H9 (cell line): ENCODE results near the gene SATB2. TPM values are rescaled to one million over a fixed set of nuclear protein-coding genes. Genes with fewer than 3 reads are reported as not detected.

ENCODE experiments used
- DNase-seq: peaks from one replicate; pipeline ENCODE4 v3.0.0-alpha.2; 2017
- H2AFZ ChIP-seq: one replicate; pipeline ENCODE4 v1.6.1; 2013; ENCODE audit warnings: mild to moderate bottlenecking, low read length, control low read depth, moderate library complexity
- H2AK5ac ChIP-seq: 2 replicates; pipeline ENCODE4 v1.6.1; 2013; ENCODE audit warnings: low read length, control low read depth, mixed read lengths; ENCODE audit not compliant: insufficient read length
- H2BK120ac ChIP-seq: one replicate; pipeline ENCODE4 v1.6.1; 2013; ENCODE audit warnings: low read depth, mild to moderate bottlenecking, low read length, control low read depth, inconsistent platforms; ENCODE audit not compliant: poor library complexity, severe bottlenecking
- H2BK12ac ChIP-seq: 2 replicates; pipeline ENCODE4 v1.6.1; 2013; ENCODE audit warnings: low read length, control low read depth, mixed read lengths, low read depth; ENCODE audit not compliant: insufficient read length
- H2BK15ac ChIP-seq: 2 replicates; pipeline ENCODE4 v1.6.1; 2013; ENCODE audit warnings: low read depth, low read length, control low read depth
- H2BK20ac ChIP-seq: one replicate; pipeline ENCODE4 v1.6.1; 2013; ENCODE audit warnings: low read depth, mild to moderate bottlenecking, low read length, control low read depth, inconsistent platforms; ENCODE audit not compliant: poor library complexity, severe bottlenecking
- H2BK5ac ChIP-seq: 2 replicates; pipeline ENCODE4 v1.6.1; 2013; ENCODE audit warnings: low read length, control low read depth, mixed read lengths; ENCODE audit not compliant: insufficient read length
- H3K14ac ChIP-seq: 2 replicates; pipeline ENCODE4 v1.6.1; 2013; ENCODE audit warnings: low read length, control low read depth; ENCODE audit not compliant: insufficient read depth
- H3K18ac ChIP-seq: 2 replicates; pipeline ENCODE4 v1.6.1; 2013; ENCODE audit warnings: low read depth, mild to moderate bottlenecking, mixed read lengths, low read length, control low read depth; ENCODE audit not compliant: insufficient read length
- H3K23ac ChIP-seq: 2 replicates; pipeline ENCODE4 v1.6.1; 2013; ENCODE audit warnings: low read length, control low read depth, mixed read lengths, low read depth; ENCODE audit not compliant: insufficient read length
- H3K23me2 ChIP-seq: 2 replicates; pipeline ENCODE4 v1.6.1; 2013; ENCODE audit warnings: low read depth, mild to moderate bottlenecking, mixed read lengths, low read length, control low read depth; ENCODE audit not compliant: insufficient read length, poor library complexity, severe bottlenecking
- H3K27ac ChIP-seq: 2 replicates; pipeline ENCODE4 v1.5.1; 2013; ENCODE audit warnings: low read length, control low read depth, mixed read lengths, low read depth; ENCODE audit not compliant: insufficient read length
- H3K27me3 ChIP-seq: 2 replicates; pipeline ENCODE4 v1.6.1; 2013; ENCODE audit warnings: low read length, control low read depth, inconsistent platforms; ENCODE audit not compliant: insufficient read depth
- H3K4ac ChIP-seq: 2 replicates; pipeline ENCODE4 v1.6.1; 2013; ENCODE audit warnings: low read depth, mild to moderate bottlenecking, control low read depth, inconsistent platforms, low read length, moderate library complexity
- H3K4me1 ChIP-seq: 2 replicates; pipeline ENCODE4 v1.6.1; 2013; ENCODE audit warnings: low read length, control low read depth, inconsistent platforms; ENCODE audit not compliant: insufficient read depth
- H3K4me2 ChIP-seq: 2 replicates; pipeline ENCODE4 v1.6.1; 2013; ENCODE audit warnings: low read length, control low read depth, mixed read lengths; ENCODE audit not compliant: insufficient read length, insufficient read depth
- H3K56ac ChIP-seq: 2 replicates; pipeline ENCODE4 v1.6.1; 2013; ENCODE audit warnings: low read depth, mild to moderate bottlenecking, mixed read lengths, low read length, control low read depth; ENCODE audit not compliant: insufficient read length
- H3K79me1 ChIP-seq: 2 replicates; pipeline ENCODE4 v1.6.1; 2013; ENCODE audit warnings: low read depth, mild to moderate bottlenecking, moderate library complexity, low read length, control low read depth, inconsistent platforms; ENCODE audit not compliant: insufficient read depth, poor library complexity, severe bottlenecking
- H3K79me2 ChIP-seq: 2 replicates; pipeline ENCODE4 v1.6.1; 2013; ENCODE audit warnings: low read length, control low read depth, inconsistent platforms; ENCODE audit not compliant: insufficient read depth
- H3K9ac ChIP-seq: 2 replicates; pipeline ENCODE4 v1.6.1; 2013; ENCODE audit warnings: low read length, control low read depth, mixed read lengths; ENCODE audit not compliant: insufficient read length; ENCODE audit errors: extremely low read depth
- H3K9me3 ChIP-seq: one replicate; pipeline ENCODE4 v1.6.1; 2013; ENCODE audit warnings: low read depth, low read length, inconsistent platforms; ENCODE audit not compliant: control insufficient read depth
- H3T11ph ChIP-seq: one replicate; pipeline ENCODE4 v1.6.1; 2013; ENCODE audit warnings: mild to moderate bottlenecking, low read length, control low read depth, inconsistent platforms
- H4K20me1 ChIP-seq: one replicate; pipeline ENCODE4 v1.6.1; 2013; ENCODE audit not compliant: control insufficient read depth, insufficient read length, insufficient read depth
- H4K5ac ChIP-seq: 2 replicates; pipeline ENCODE4 v1.6.1; 2013; ENCODE audit warnings: low read depth, mild to moderate bottlenecking, mixed read lengths, low read length, control low read depth; ENCODE audit not compliant: insufficient read length
- H4K8ac ChIP-seq: replicated peaks from 2 replicates; pipeline ENCODE4 v1.6.1; 2013; ENCODE audit warnings: low read length, control low read depth, mixed read lengths, low read depth; ENCODE audit not compliant: insufficient read length
- H4K91ac ChIP-seq: 2 replicates; pipeline ENCODE4 v1.6.1; 2013; ENCODE audit warnings: low read depth, mild to moderate bottlenecking, moderate library complexity, mixed read lengths, low read length, control low read depth; ENCODE audit not compliant: insufficient read length
- H3K27ac Mint-ChIP-seq, 3 experiments: 2 replicates in 2 of 3; 3 replicates in 1 of 3; pipeline ENCODE4 v1.8.0; 2020 to 2021; ENCODE audit warnings: mixed read lengths in 3 of 3, mild to moderate bottlenecking in 1 of 3, moderate library complexity in 1 of 3
- H3K27me3 Mint-ChIP-seq: 2 replicates; pipeline ENCODE4 v1.8.0; 2021; ENCODE audit warnings: low read depth, mild to moderate bottlenecking, moderate library complexity, mixed read lengths
- H3K36me3 Mint-ChIP-seq, 3 experiments: 2 replicates in 2 of 3; 3 replicates in 1 of 3; pipeline ENCODE4 v1.8.0; 2020 to 2021; ENCODE audit warnings: low read depth in 3 of 3, mixed read lengths in 3 of 3; ENCODE audit not compliant: insufficient read depth in 1 of 3
- H3K4me1 Mint-ChIP-seq, 2 experiments: 2 replicates each; pipeline ENCODE4 v1.8.0; 2020; ENCODE audit warnings: mixed read lengths in 2 of 2
- H3K4me3 Mint-ChIP-seq, 2 experiments: 2 replicates in 1 of 2; 3 replicates in 1 of 2; pipeline ENCODE4 v1.8.0; 2020 to 2021; ENCODE audit warnings: mild to moderate bottlenecking in 2 of 2, mixed read lengths in 2 of 2, moderate library complexity in 1 of 2
- H3K9me3 Mint-ChIP-seq, 2 experiments: 2 replicates in 1 of 2; 3 replicates in 1 of 2; pipeline ENCODE4 v1.8.0; 2020; ENCODE audit warnings: mild to moderate bottlenecking in 2 of 2, mixed read lengths in 2 of 2, moderate library complexity in 1 of 2
- total RNA-seq: library from RNA; stranded (reverse); gene quantifications from 2 replicates; pipeline ENCODE4 v1.2.1, GENCODE V29; 2021
- TF ChIP-seq, protein P1 (sequence below): fragments of 200-600 bp; sonication (generic); conservative IDR thresholded peaks from 3 replicates; pipeline ENCODE4 v1.8.0; 2021; ENCODE audit warnings: antibody characterized with exemption, mild to moderate bottlenecking

Gene SATB2
- total RNA-seq, 1 experiment from 2014 or later = 23.8 TPM

- Histone ChIP-seq H4K8ac (no peak overlapping the region), H2BK120ac (no peak overlapping the region), H3K79me2 (no peaks in the 10 kb centered on the region), H3K18ac (no peak overlapping the region), H2AK5ac (no peak overlapping the region), H3K4me1 (no peaks in the 10 kb centered on the region; the same call in 1 of the 2 replicates), H4K91ac (no peak overlapping the region), H2BK5ac (no peak overlapping the region), H3K23me2 (no peaks in the 10 kb centered on the region), H3K23ac (no peak overlapping the region), H2BK12ac (no peak overlapping the region), H2BK20ac (no peak overlapping the region), H3K4ac (no peak overlapping the region), H3K56ac (no peak overlapping the region), H2BK15ac (no peak overlapping the region), H3K14ac (no peak overlapping the region), H3K27me3 (no peaks in the 10 kb centered on the region; the same call in 1 of the 2 replicates), H3K79me1 (no peaks in the 10 kb centered on the region), H3T11ph (no peak overlapping the region), H3K27ac (no peak overlapping the region), H3K4me2 (no peak overlapping the region), H2AFZ (no peak overlapping the region), H4K5ac (no peak overlapping the region), H4K20me1 (no peaks in the 10 kb centered on the region), H3K9me3 (no peaks in the 10 kb centered on the region), H3K9ac (no peak overlapping the region)
- H3K9me3 Mint-ChIP-seq = peaks cover 10 to 11% of the 10 kb centered on the region in 2 experiments; a peak in 4 of 5 replicates
- H3K27me3 Mint-ChIP-seq = no peaks in the 10 kb centered on the region
- H3K36me3 Mint-ChIP-seq = peaks cover 7 to 36% (median 7%) of the 10 kb centered on the region in 3 experiments; a peak in 6 of 7 replicates
- TF ChIP-seq, protein P1, sequence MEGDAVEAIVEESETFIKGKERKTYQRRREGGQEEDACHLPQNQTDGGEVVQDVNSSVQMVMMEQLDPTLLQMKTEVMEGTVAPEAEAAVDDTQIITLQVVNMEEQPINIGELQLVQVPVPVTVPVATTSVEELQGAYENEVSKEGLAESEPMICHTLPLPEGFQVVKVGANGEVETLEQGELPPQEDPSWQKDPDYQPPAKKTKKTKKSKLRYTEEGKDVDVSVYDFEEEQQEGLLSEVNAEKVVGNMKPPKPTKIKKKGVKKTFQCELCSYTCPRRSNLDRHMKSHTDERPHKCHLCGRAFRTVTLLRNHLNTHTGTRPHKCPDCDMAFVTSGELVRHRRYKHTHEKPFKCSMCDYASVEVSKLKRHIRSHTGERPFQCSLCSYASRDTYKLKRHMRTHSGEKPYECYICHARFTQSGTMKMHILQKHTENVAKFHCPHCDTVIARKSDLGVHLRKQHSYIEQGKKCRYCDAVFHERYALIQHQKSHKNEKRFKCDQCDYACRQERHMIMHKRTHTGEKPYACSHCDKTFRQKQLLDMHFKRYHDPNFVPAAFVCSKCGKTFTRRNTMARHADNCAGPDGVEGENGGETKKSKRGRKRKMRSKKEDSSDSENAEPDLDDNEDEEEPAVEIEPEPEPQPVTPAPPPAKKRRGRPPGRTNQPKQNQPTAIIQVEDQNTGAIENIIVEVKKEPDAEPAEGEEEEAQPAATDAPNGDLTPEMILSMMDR = no peak
- H3K4me3 Mint-ChIP-seq = no peak overlapping the region
- no peak overlapping the region for H3K27ac Mint-ChIP-seq
- DNase-seq = no peak
- H3K4me1 Mint-ChIP-seq = peaks cover 0 to 6% of the 10 kb centered on the region in 2 experiments; a peak in 1 of 4 replicates
Observed at GRCh38 chr2:199279146-199279545, 178.6 kb downstream of the SATB2 start.
